Measurements from ENCODE around the gene CD58. TPM values are rescaled to one million over a fixed set of nuclear protein-coding genes. Genes with fewer than 3 reads are reported as not detected.

CD58 gene
- total and polyA plus RNA-seq, 9 of the 15 experiments (the other 6 are each of a cell fraction or from before 2014, with no cell fraction given): 18.1 to 113 (median 37.4) TPM

- Histone ChIP-seq H3K4me3 (no peak overlapping the region), H3K4me1 (replicated peaks in 1 of 2; ENCODE audit: control insufficient read depth in 2 of 2, insufficient read depth in 2 of 2, low read length in 2 of 2) (peaks cover 45 to 82% of the 10 kb centered on the region in 2 experiments), H4K20me1 (replicated peaks; ENCODE audit: control insufficient read depth, insufficient read depth, low read length) (no peaks in the 10 kb centered on the region), H3K79me2 (ENCODE audit: control insufficient read depth, insufficient read depth, low read length) (no peaks in the 10 kb centered on the region), H3K27ac (ENCODE audit: extremely low read depth, low read depth, low read length) (peak overlapping the region; percentile 99), H3K9ac (ENCODE audit: insufficient read depth in 1 of 2, low read depth in 2 of 2, low read length in 2 of 2) (peak overlapping the region; percentile 69 to 92; a peak in 3 of 4 replicates), H3K9me3 (replicated peaks; ENCODE audit: control insufficient read depth, insufficient read depth, low read depth, low read length) (no peaks in the 10 kb centered on the region; the same call in 1 of the 2 replicates), H3K9me1 (ENCODE audit: control insufficient read depth, insufficient read depth, low read length) (no peaks in the 10 kb centered on the region), H3K36me3 (ENCODE audit: control insufficient read depth, insufficient read depth, low read length) (no peaks in the 10 kb centered on the region), H2AFZ (ENCODE audit: low read depth, low read length) (peak overlapping the region; percentile 91), H3K27me3 (ENCODE audit: control insufficient read depth in 2 of 2, insufficient read depth in 2 of 2, low read length in 2 of 2) (no peaks in the 10 kb centered on the region), H3K4me2 (ENCODE audit: insufficient read depth, low read length) (peak overlapping the region; percentile 86)
- BruUV-seq (replicated peaks): TSS peak; percentile 90
- WGBS (ENCODE audit: insufficient coverage, low coverage, missing lambda C conversion rate): 17% methylated on average over 8 of the region's 8 CpGs
- FAIRE-seq (peak; percentile 96), ATAC-seq (peak; percentile 91), DNase-seq (ENCODE audit: extremely low read depth in 1 of 4, low spot score in 3 of 4) (peak; percentile 90 to 97 (median 93))
- ChIA-PET CTCF (ENCODE audit: low intra/inter-chr PET ratio) (no interaction called here), POLR2A (interaction anchor here (0.6 to 2.4 kb wide), 17 partner anchors 9 to 555 kb away, joined by 3 to 14 read pairs (median 3); partner anchors contain the start of gene TTF2)
- intact Hi-C loops (cut with micrococcal nuclease): loop anchor here (1.0 to 10.0 kb wide), 2 partner anchors 66 to 550 kb away; no protein-coding TSS in a partner anchor
- in situ Hi-C loops (cut with MboI): loop anchor here (5.0 to 10.0 kb wide), 2 partner anchors 553 to 700 kb away; no protein-coding TSS in a partner anchor
- TF ChIP-seq HEY1 (CRISPR knock-in tag; IDR thresholded peaks at IDR 0.05; ENCODE audit: borderline replicate concordance) (no peak), MCM3 (IDR thresholded peaks at IDR 0.05) (no peak), LCOR (CRISPR knock-in tag; IDR thresholded peaks at IDR 0.05) (peak; percentile 93), ZNF592 (IDR thresholded peaks at IDR 0.05) (peak; percentile 97), BACH1 (tag; IDR thresholded peaks at IDR 0.05) (peak; percentile 78; the same call in 1 of the 2 replicates), STAT6 (CRISPR knock-in tag; IDR thresholded peaks at IDR 0.05) (peak; percentile 34; the same call in 1 of the 2 replicates), PTTG1 (tag; IDR thresholded peaks at IDR 0.05; ENCODE audit: low read depth) (0 out of 2 replicates have a peak, but pooled peaks have one; percentile 11), KLF1 (tag; IDR thresholded peaks at IDR 0.05) (no peak), ZNF583 (CRISPR knock-in tag; IDR thresholded peaks at IDR 0.05) (no peak), CHD1 (IDR thresholded peaks at IDR 0.05; ENCODE audit: low read length) (no peak), CBFA2T2 (conservative IDR thresholded peaks at IDR 0.05) (no peak), ZBTB1 (CRISPR knock-in tag; IDR thresholded peaks at IDR 0.05; ENCODE audit: borderline replicate concordance, low read depth) (peak; percentile 73; the same call in 1 of the 2 replicates), ZNF699 (CRISPR knock-in tag; IDR thresholded peaks at IDR 0.05; ENCODE audit: insufficient replicate concordance) (no peak), KDM5B (IDR thresholded peaks at IDR 0.05; ENCODE audit: insufficient replicate concordance, low read depth, low read length) (no peak)
Measured at GRCh38 chr1:116504308-116505156, 66.3 kb downstream of the CD58 start.
